Suprapubic skin (tissue), 4 donors: ENCODE data around the gene TTC39C. TPM values are rescaled to one million over a fixed set of nuclear protein-coding genes. Genes with fewer than 3 reads are reported as not detected.

Source experiments
- DNase-seq, 2 donors: peaks; one replicate each; pipeline ENCODE4 v3.0.0-alpha.2; 2019; ENCODE audit warnings: low spot score in 2 of 2
- H3K27ac ChIP-seq: fragments of 200-600 bp; sonication (generic); one replicate; pipeline ENCODE4 v1.5.1; 2019
- H3K27me3 ChIP-seq: fragments of 200-600 bp; sonication (generic); one replicate; pipeline ENCODE4 v1.5.1; 2019
- H3K36me3 ChIP-seq: fragments of 200-600 bp; sonication (generic); one replicate; pipeline ENCODE4 v1.5.1; 2019
- H3K4me1 ChIP-seq: fragments of 200-600 bp; sonication (generic); one replicate; pipeline ENCODE4 v1.5.1; 2019
- H3K4me3 ChIP-seq: fragments of 200-600 bp; sonication (generic); one replicate; pipeline ENCODE4 v1.5.1; 2019; ENCODE audit warnings: mild to moderate bottlenecking
- H3K9me3 ChIP-seq: fragments of 200-600 bp; sonication (generic); one replicate; pipeline ENCODE4 v1.5.1; 2019
- CTCF ChIP-seq, 2 donors: fragments of 200-600 bp in 1 of 2; fragments of 450-650 bp in 1 of 2; sonication (generic) in 1 of 2; IDR thresholded peaks; one replicate each; pipeline ENCODE4 v1.5.1; 2016 to 2019; ENCODE audit warnings: antibody characterized with exemption in 2 of 2, mild to moderate bottlenecking in 1 of 2, moderate library complexity in 1 of 2
- EP300 ChIP-seq: sonication (generic); formaldehyde crosslinking; IDR thresholded peaks from one replicate; pipeline ENCODE4 v1.6.1; 2017; ENCODE audit warnings: antibody characterized with exemption
- POLR2A ChIP-seq, 2 donors: fragments of 450-650 bp; IDR thresholded peaks; one replicate each; pipeline ENCODE4 v1.6.1; 2017; ENCODE audit warnings: antibody characterized with exemption in 2 of 2, mild to moderate bottlenecking in 2 of 2, moderate library complexity in 2 of 2
- POLR2AphosphoS5 ChIP-seq, 3 donors: sonication (generic); formaldehyde crosslinking; IDR thresholded peaks; one replicate each; pipeline ENCODE4 v1.6.1; 2017; ENCODE audit warnings: antibody characterized with exemption in 3 of 3
- WGBS: methylation state at CpG from one replicate; pipeline ENCODE4 v1.1.5; 2018; 5-methylcytosine and 5-hydroxymethylcytosine counted together
- total RNA-seq, 4 donors: library from RNA; depleted of rRNA; stranded (reverse); fragments of >200 nt; gene quantifications; one replicate each; pipeline ENCODE4 v1.1.0, GENCODE V29; 2016

Gene TTC39C
- total RNA-seq, 4 donors from 2014 or later = 74.9 to 126 (median 86.5) TPM

- DNase-seq = no peak
- WGBS = 88% methylated on average over 3 of the region's 3 CpGs
- peaks cover 3% of the 10 kb centered on the region for H3K4me1 ChIP-seq
- H3K9me3 ChIP-seq = no peaks in the 10 kb centered on the region
- no peak overlapping the region for H3K4me3 ChIP-seq
- TF ChIP-seq EP300 (no peak), POLR2AphosphoS5 (IDR thresholded peaks at IDR 0.05) (no peak), CTCF (IDR thresholded peaks at IDR 0.05) (no peak)
- no peaks in the 10 kb centered on the region for H3K36me3 ChIP-seq
- no peaks in the 10 kb centered on the region for H3K27me3 ChIP-seq
- H3K27ac ChIP-seq = no peak overlapping the region
Measured at GRCh38 chr18:24039671-24040070, 25.1 kb downstream of the TTC39C start.

GRCh38 chr18:24041691-24042090 lies 27.1 kb downstream of the TTC39C start:
- Histone ChIP-seq H3K27me3 (no peaks in the 10 kb centered on the region), H3K4me3 (no peak overlapping the region), H3K9me3 (no peaks in the 10 kb centered on the region), H3K36me3 (no peaks in the 10 kb centered on the region), H3K4me1 (peaks cover 3% of the 10 kb centered on the region), H3K27ac (no peak overlapping the region)
- no peak for TF ChIP-seq EP300
- no peak for TF ChIP-seq POLR2AphosphoS5 (IDR thresholded peaks at IDR 0.05)
- no peak for TF ChIP-seq CTCF (IDR thresholded peaks at IDR 0.05)
- no peak for TF ChIP-seq POLR2A (IDR thresholded peaks at IDR 0.05)
- DNase-seq = no peak
- 88% methylated on average over 4 of the region's 4 CpGs for WGBS

- no peaks in the 10 kb centered on the region for H3K36me3 ChIP-seq
- no peaks in the 10 kb centered on the region for H3K27me3 ChIP-seq
- H3K4me1 ChIP-seq = peaks cover 3% of the 10 kb centered on the region
- no peaks in the 10 kb centered on the region for H3K9me3 ChIP-seq
- H3K27ac ChIP-seq = no peak overlapping the region
- WGBS = 84% methylated on average over 6 of the region's 6 CpGs
- no peak overlapping the region for H3K4me3 ChIP-seq
- DNase-seq = no peak
- no peak for TF ChIP-seq POLR2A (IDR thresholded peaks at IDR 0.05)
- TF ChIP-seq CTCF (IDR thresholded peaks at IDR 0.05) = no peak
- TF ChIP-seq POLR2AphosphoS5 (IDR thresholded peaks at IDR 0.05) = no peak
- no peak for TF ChIP-seq EP300
Measured at GRCh38 chr18:24043403-24043802, 28.8 kb downstream of the TTC39C start.

- no peak for DNase-seq
- TF ChIP-seq POLR2AphosphoS5 (IDR thresholded peaks at IDR 0.05) (no peak), POLR2A (IDR thresholded peaks at IDR 0.05) (no peak), EP300 (no peak), CTCF (IDR thresholded peaks at IDR 0.05) (no peak)
- WGBS = 96% methylated on average over 1 of the region's 1 CpG
Measured at GRCh38 chr18:24048261-24048660, 33.7 kb downstream of the TTC39C start.

GRCh38 chr18:24049142-24049541 lies 34.6 kb downstream of the TTC39C start:
- TF ChIP-seq EP300 (no peak), POLR2A (IDR thresholded peaks at IDR 0.05) (no peak), POLR2AphosphoS5 (IDR thresholded peaks at IDR 0.05) (no peak), CTCF (IDR thresholded peaks at IDR 0.05) (no peak)
- Histone ChIP-seq H3K27ac (no peak overlapping the region), H3K9me3 (no peaks in the 10 kb centered on the region), H3K27me3 (no peaks in the 10 kb centered on the region), H3K4me1 (peaks cover 14% of the 10 kb centered on the region), H3K4me3 (no peak overlapping the region), H3K36me3 (no peaks in the 10 kb centered on the region)
- 88% methylated on average over 3 of the region's 3 CpGs for WGBS
- no peak for DNase-seq

More at GRCh38 chr18:24048261-24048660, 33.7 kb downstream of the TTC39C start:
- Histone ChIP-seq H3K4me1 (peaks cover 9% of the 10 kb centered on the region), H3K27ac (no peak overlapping the region), H3K9me3 (no peaks in the 10 kb centered on the region), H3K4me3 (no peak overlapping the region), H3K36me3 (no peaks in the 10 kb centered on the region), H3K27me3 (no peaks in the 10 kb centered on the region)
